Activated T-helper 1 cell treated with anti-CD3 and anti-CD28 coated beads, Interleukin-12 subunit alpha, Interleukin-12 subunit beta, Interleukin-2, Interleukin-4 antibody, amounts not matched to agents 30 ng/mL and 10 ng/mL and 1 ng/mL, durations not matched to agents 14 hours and 24 hours and 36 hours (primary cell): Measurements from ENCODE around the gene CLINT1. TPM values are rescaled to one million over a fixed set of nuclear protein-coding genes. Genes with fewer than 3 reads are reported as not detected.

Experiments used
- DNase-seq: peaks from one replicate; pipeline ENCODE4 v3.0.0; 2021; ENCODE audit warnings: low spot score
- H3K27ac Mint-ChIP-seq: one replicate; pipeline ENCODE4 v1.8.0; 2021; ENCODE audit warnings: mild to moderate bottlenecking, mixed read lengths
- H3K27me3 Mint-ChIP-seq: one replicate; pipeline ENCODE4 v1.8.0; 2022; ENCODE audit warnings: mild to moderate bottlenecking, moderate library complexity, mixed read lengths; ENCODE audit not compliant: insufficient read depth
- H3K36me3 Mint-ChIP-seq: one replicate; pipeline ENCODE4 v1.8.0; 2021; ENCODE audit warnings: low read depth, mixed read lengths
- H3K4me1 Mint-ChIP-seq: one replicate; pipeline ENCODE4 v1.8.0; 2021; ENCODE audit warnings: low read depth, mixed read lengths
- H3K4me3 Mint-ChIP-seq: one replicate; pipeline ENCODE4 v1.8.0; 2021; ENCODE audit warnings: mild to moderate bottlenecking, moderate library complexity, mixed read lengths
- H3K9me3 Mint-ChIP-seq: one replicate; pipeline ENCODE4 v1.8.0; 2021; ENCODE audit warnings: mixed read lengths
- intact Hi-C: fragments of 100-400 bp; cut with micrococcal nuclease; formaldehyde crosslinking; loops from one replicate; pipeline ENCODE4 v1.15.1; 2024
- total RNA-seq: library from RNA; stranded (reverse); gene quantifications from 2 replicates; pipeline ENCODE4 v1.2.3, GENCODE V29; 2022

The CLINT1 gene
- total RNA-seq, 1 donor from 2014 or later: 90.5 TPM

- Mint-ChIP-seq H3K4me3 (no peak overlapping the region), H3K36me3 (peaks cover 30% of the 10 kb centered on the region), H3K27ac (no peak overlapping the region), H3K4me1 (no peaks in the 10 kb centered on the region), H3K9me3 (no peaks in the 10 kb centered on the region), H3K27me3 (no peaks in the 10 kb centered on the region)
- intact Hi-C loops: no loop called here
- no peak for DNase-seq
These were observed 56.2 kb downstream of the CLINT1 start for GRCh38 chr5:157802736-157803135.

GRCh38 chr5:157800137-157800536, 58.8 kb downstream of the CLINT1 start:
- intact Hi-C loops: no loop called here
- H3K4me1 Mint-ChIP-seq: no peaks in the 10 kb centered on the region
- H3K27ac Mint-ChIP-seq: no peak overlapping the region
- H3K4me3 Mint-ChIP-seq: no peak overlapping the region
- peaks cover 23% of the 10 kb centered on the region for H3K36me3 Mint-ChIP-seq
- no peaks in the 10 kb centered on the region for H3K27me3 Mint-ChIP-seq
- no peak for DNase-seq
- no peaks in the 10 kb centered on the region for H3K9me3 Mint-ChIP-seq

GRCh38 chr5:157799578-157799977, 59.4 kb downstream of the CLINT1 start:
- Mint-ChIP-seq H3K4me1 (no peaks in the 10 kb centered on the region), H3K27me3 (no peaks in the 10 kb centered on the region), H3K9me3 (no peaks in the 10 kb centered on the region), H3K27ac (no peak overlapping the region), H3K4me3 (no peak overlapping the region), H3K36me3 (peaks cover 21% of the 10 kb centered on the region)
- no peak for DNase-seq
- intact Hi-C loops: no loop called here

- Mint-ChIP-seq H3K4me3 (no peak overlapping the region), H3K9me3 (no peaks in the 10 kb centered on the region), H3K4me1 (no peaks in the 10 kb centered on the region), H3K27me3 (no peaks in the 10 kb centered on the region), H3K36me3 (peaks cover 27% of the 10 kb centered on the region), H3K27ac (no peak overlapping the region)
- intact Hi-C loops: no loop called here
- no peak for DNase-seq
These were observed 65.6 kb downstream of the CLINT1 start for GRCh38 chr5:157793301-157793700.

- DNase-seq: no peak
- Mint-ChIP-seq H3K4me3 (no peak overlapping the region), H3K4me1 (no peaks in the 10 kb centered on the region), H3K27ac (no peak overlapping the region), H3K9me3 (no peaks in the 10 kb centered on the region), H3K27me3 (no peaks in the 10 kb centered on the region), H3K36me3 (peaks cover 16% of the 10 kb centered on the region)
- intact Hi-C loops: no loop called here
These were observed 73.1 kb downstream of the CLINT1 start for GRCh38 chr5:157785801-157786200.

GRCh38 chr5:157779221-157779620, 79.7 kb downstream of the CLINT1 start:
- Mint-ChIP-seq H3K27me3 (no peaks in the 10 kb centered on the region), H3K4me3 (no peak overlapping the region), H3K36me3 (no peaks in the 10 kb centered on the region), H3K4me1 (no peaks in the 10 kb centered on the region), H3K27ac (no peak overlapping the region), H3K9me3 (no peaks in the 10 kb centered on the region)
- DNase-seq: no peak
- intact Hi-C loops: no loop called here

GRCh38 chr5:157778121-157778805, 80.7 kb downstream of the CLINT1 start:
- no peaks in the 10 kb centered on the region for H3K4me1 Mint-ChIP-seq
- H3K36me3 Mint-ChIP-seq: no peaks in the 10 kb centered on the region
- intact Hi-C loops: no loop called here
- H3K27me3 Mint-ChIP-seq: no peaks in the 10 kb centered on the region
- H3K4me3 Mint-ChIP-seq: no peak overlapping the region
- no peak for DNase-seq
- H3K9me3 Mint-ChIP-seq: no peaks in the 10 kb centered on the region
- H3K27ac Mint-ChIP-seq: no peak overlapping the region

- Mint-ChIP-seq H3K36me3 (no peaks in the 10 kb centered on the region), H3K9me3 (no peaks in the 10 kb centered on the region), H3K4me1 (no peaks in the 10 kb centered on the region), H3K27me3 (peaks cover 3% of the 10 kb centered on the region), H3K4me3 (no peak overlapping the region), H3K27ac (no peak overlapping the region)
- intact Hi-C loops: no loop called here
- no peak for DNase-seq
These were observed 86.8 kb downstream of the CLINT1 start for GRCh38 chr5:157772127-157772526.

GRCh38 chr5:157770665-157771064, 88.3 kb downstream of the CLINT1 start:
- Mint-ChIP-seq H3K36me3 (no peaks in the 10 kb centered on the region), H3K9me3 (no peaks in the 10 kb centered on the region), H3K4me3 (no peak overlapping the region), H3K27ac (no peak overlapping the region), H3K4me1 (no peaks in the 10 kb centered on the region), H3K27me3 (peaks cover 3% of the 10 kb centered on the region)
- DNase-seq: no peak
- intact Hi-C loops: no loop called here

- H3K4me1 Mint-ChIP-seq: no peaks in the 10 kb centered on the region
- intact Hi-C loops: no loop called here
- no peak for DNase-seq
- H3K36me3 Mint-ChIP-seq: no peaks in the 10 kb centered on the region
- peaks cover 6% of the 10 kb centered on the region for H3K27me3 Mint-ChIP-seq
- H3K27ac Mint-ChIP-seq: no peak overlapping the region
- no peak overlapping the region for H3K4me3 Mint-ChIP-seq
- no peaks in the 10 kb centered on the region for H3K9me3 Mint-ChIP-seq
These were observed 91.3 kb downstream of the CLINT1 start for GRCh38 chr5:157767689-157768088.

- H3K4me1 Mint-ChIP-seq: no peaks in the 10 kb centered on the region
- H3K27ac Mint-ChIP-seq: no peak overlapping the region
- peaks cover 6% of the 10 kb centered on the region for H3K27me3 Mint-ChIP-seq
- intact Hi-C loops: no loop called here
- no peak overlapping the region for H3K4me3 Mint-ChIP-seq
- H3K9me3 Mint-ChIP-seq: no peaks in the 10 kb centered on the region
- no peaks in the 10 kb centered on the region for H3K36me3 Mint-ChIP-seq
- DNase-seq: no peak
These were observed 92.0 kb downstream of the CLINT1 start for GRCh38 chr5:157766902-157767301.

- H3K4me3 Mint-ChIP-seq: no peak overlapping the region
- peaks cover 1% of the 10 kb centered on the region for H3K36me3 Mint-ChIP-seq
- intact Hi-C loops: no loop called here
These were observed 92.5 kb downstream of the CLINT1 start for GRCh38 chr5:157766442-157766841.

GRCh38 chr5:157764531-157764930, 94.4 kb downstream of the CLINT1 start:
- Mint-ChIP-seq H3K36me3 (peaks cover 3% of the 10 kb centered on the region), H3K9me3 (no peaks in the 10 kb centered on the region), H3K27ac (no peak overlapping the region), H3K4me1 (no peaks in the 10 kb centered on the region), H3K27me3 (peaks cover 6% of the 10 kb centered on the region), H3K4me3 (no peak overlapping the region)
- no peak for DNase-seq
- intact Hi-C loops: loop anchor here (5.0 kb wide), 1 partner anchor 1343 kb away; no protein-coding TSS in a partner anchor

More at GRCh38 chr5:157766442-157766841, 92.5 kb downstream of the CLINT1 start:
- Mint-ChIP-seq H3K27ac (no peak overlapping the region), H3K9me3 (no peaks in the 10 kb centered on the region), H3K4me1 (no peaks in the 10 kb centered on the region), H3K27me3 (peaks cover 6% of the 10 kb centered on the region)
- no peak for DNase-seq
